Measurements from ENCODE around the gene MUS81. TPM values are rescaled to one million over a fixed set of nuclear protein-coding genes. Genes with fewer than 3 reads are reported as not detected.
A peak's percentile ranks its signal among the peaks of the same experiment; 100 is the strongest.

MUS81 gene
- total and polyA plus RNA-seq, 9 of the 15 experiments (the other 6 are each of a cell fraction or from before 2014, with no cell fraction given): 13.4 to 118 (median 53.7) TPM

GRCh38 chr11:65817835-65818680 is 42.2 kb upstream of the MUS81 start (continued):
- no peak for TF ChIP-seq HEY1 (CRISPR knock-in tag; IDR thresholded peaks at IDR 0.05; ENCODE audit: borderline replicate concordance)
- TF ChIP-seq NR2C1 (IDR thresholded peaks at IDR 0.05): no peak
- no peak for TF ChIP-seq NR2C1 (tag; IDR thresholded peaks at IDR 0.05)
- peak; percentile 57 for TF ChIP-seq USF2 (CRISPR knock-in tag; IDR thresholded peaks at IDR 0.05)
- TF ChIP-seq MXI1 (IDR thresholded peaks at IDR 0.05; ENCODE audit: low read depth, low read length): no peak
- peak; percentile 41 for TF ChIP-seq KLF16 (IDR thresholded peaks at IDR 0.05)
- TF ChIP-seq ATF6 (CRISPR knock-in tag; IDR thresholded peaks at IDR 0.05): 0 out of 2 replicates have a peak, but pooled peaks have one; percentile 30
- no peak for TF ChIP-seq CREB3L1 (IDR thresholded peaks at IDR 0.05; ENCODE audit: borderline replicate concordance, low read depth)
- 0 out of 2 replicates have a peak, but pooled peaks have one; percentile 74 for TF ChIP-seq ZNF197 (CRISPR knock-in tag; IDR thresholded peaks at IDR 0.05; ENCODE audit: low read depth)
- no peak for TF ChIP-seq ZNF583 (CRISPR knock-in tag; IDR thresholded peaks at IDR 0.05)
- TF ChIP-seq FOXK2 (conservative IDR thresholded peaks at IDR 0.05 in 1 of 2, IDR thresholded peaks at IDR 0.05 in 1 of 2; ENCODE audit: low read depth in 2 of 2): no peak
- no peak for TF ChIP-seq PKNOX1 (IDR thresholded peaks at IDR 0.05)
- no peak; the same call in 1 of the 2 replicates for TF ChIP-seq ATF2 (CRISPR knock-in tag; IDR thresholded peaks at IDR 0.05)
- TF ChIP-seq BRD9 (IDR thresholded peaks at IDR 0.05; ENCODE audit: low read depth, partially characterized antibody): no peak
- TF ChIP-seq STAT5B (CRISPR knock-in tag; IDR thresholded peaks at IDR 0.05): no peak
- TF ChIP-seq MTF1 (CRISPR knock-in tag; IDR thresholded peaks at IDR 0.05; ENCODE audit: borderline replicate concordance): no peak
- TF ChIP-seq ZNF431 (CRISPR knock-in tag; IDR thresholded peaks at IDR 0.05): no peak
- TF ChIP-seq POLR2A (conservative IDR thresholded peaks at IDR 0.05): no peak
- peak; percentile 79; the same call in 1 of the 2 replicates for TF ChIP-seq LCOR (CRISPR knock-in tag; IDR thresholded peaks at IDR 0.05)
- no peak for TF ChIP-seq BRF2 (IDR thresholded peaks at IDR 0.05; ENCODE audit: borderline replicate concordance, insufficient read depth, insufficient read length)
